Progenitor cell of endocrine pancreas (in vitro differentiated cells): Measurements from ENCODE around the gene SIAE. TPM values are rescaled to one million over a fixed set of nuclear protein-coding genes. Genes with fewer than 3 reads are reported as not detected.
A peak's percentile ranks its signal among the peaks of the same experiment; 100 is the strongest.

Source experiments
- DNase-seq: peaks from one replicate; pipeline ENCODE4 v3.0.0; 2021; ENCODE audit warnings: low spot score; ENCODE audit not compliant: unreplicated experiment
- H3K27ac Mint-ChIP-seq: 2 replicates; pipeline ENCODE4 v1.8.0; 2021; ENCODE audit warnings: mild to moderate bottlenecking, moderate library complexity, mixed read lengths
- H3K27me3 Mint-ChIP-seq: 2 replicates; pipeline ENCODE4 v1.8.0; 2021; ENCODE audit warnings: mixed read lengths
- H3K36me3 Mint-ChIP-seq: 2 replicates; pipeline ENCODE4 v1.8.0; 2022; ENCODE audit warnings: mixed read lengths; ENCODE audit not compliant: insufficient read depth
- H3K4me1 Mint-ChIP-seq: 2 replicates; pipeline ENCODE4 v1.8.0; 2021; ENCODE audit warnings: low read depth, mixed read lengths
- H3K4me3 Mint-ChIP-seq: 2 replicates; pipeline ENCODE4 v1.8.0; 2021; ENCODE audit warnings: low read depth, mild to moderate bottlenecking, moderate library complexity, mixed read lengths
- H3K9me3 Mint-ChIP-seq: 2 replicates; pipeline ENCODE4 v1.8.0; 2021; ENCODE audit warnings: low read depth, mixed read lengths
- total RNA-seq: library from RNA; stranded (reverse); gene quantifications from 2 replicates; pipeline ENCODE4 v1.2.1, GENCODE V29; 2021
- TF ChIP-seq, protein P1 (sequence below): fragments of 200-600 bp; sonication (generic); IDR thresholded peaks from one replicate; pipeline ENCODE4 v1.5.0; 2021; ENCODE audit warnings: antibody characterized with exemption, mild to moderate bottlenecking; ENCODE audit not compliant: unreplicated experiment

The SIAE gene
- total RNA-seq, 1 donor from 2014 or later: 8.7 TPM

DNA sequence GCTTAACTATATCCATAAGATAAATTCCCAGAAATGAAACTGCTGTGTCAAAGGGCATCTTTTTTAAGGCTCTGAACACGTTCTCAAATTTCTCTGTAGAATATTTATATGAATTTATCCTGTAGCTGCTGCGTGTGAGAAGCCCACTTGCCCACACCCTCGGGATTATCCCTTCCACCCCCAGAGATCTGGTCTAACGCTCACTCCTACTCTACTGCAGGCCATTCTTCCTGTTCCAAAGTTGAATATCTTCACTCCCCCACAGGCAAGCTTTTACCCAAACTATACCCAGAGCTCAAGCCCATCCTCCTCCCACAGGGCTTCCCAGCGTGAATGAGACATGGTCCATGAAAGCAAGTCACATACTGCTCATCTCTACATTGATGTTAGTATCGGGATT is 24.9 kb downstream of the SIAE start:
- Mint-ChIP-seq H3K4me1 (peaks cover 3% of the 10 kb centered on the region), H3K27me3 (peaks cover 4% of the 10 kb centered on the region), H3K4me3 (no peak overlapping the region), H3K36me3 (peaks cover 2% of the 10 kb centered on the region), H3K27ac (no peak overlapping the region), H3K9me3 (no peaks in the 10 kb centered on the region)
- DNase-seq: no peak
- TF ChIP-seq, protein P1, sequence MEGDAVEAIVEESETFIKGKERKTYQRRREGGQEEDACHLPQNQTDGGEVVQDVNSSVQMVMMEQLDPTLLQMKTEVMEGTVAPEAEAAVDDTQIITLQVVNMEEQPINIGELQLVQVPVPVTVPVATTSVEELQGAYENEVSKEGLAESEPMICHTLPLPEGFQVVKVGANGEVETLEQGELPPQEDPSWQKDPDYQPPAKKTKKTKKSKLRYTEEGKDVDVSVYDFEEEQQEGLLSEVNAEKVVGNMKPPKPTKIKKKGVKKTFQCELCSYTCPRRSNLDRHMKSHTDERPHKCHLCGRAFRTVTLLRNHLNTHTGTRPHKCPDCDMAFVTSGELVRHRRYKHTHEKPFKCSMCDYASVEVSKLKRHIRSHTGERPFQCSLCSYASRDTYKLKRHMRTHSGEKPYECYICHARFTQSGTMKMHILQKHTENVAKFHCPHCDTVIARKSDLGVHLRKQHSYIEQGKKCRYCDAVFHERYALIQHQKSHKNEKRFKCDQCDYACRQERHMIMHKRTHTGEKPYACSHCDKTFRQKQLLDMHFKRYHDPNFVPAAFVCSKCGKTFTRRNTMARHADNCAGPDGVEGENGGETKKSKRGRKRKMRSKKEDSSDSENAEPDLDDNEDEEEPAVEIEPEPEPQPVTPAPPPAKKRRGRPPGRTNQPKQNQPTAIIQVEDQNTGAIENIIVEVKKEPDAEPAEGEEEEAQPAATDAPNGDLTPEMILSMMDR: no peak

DNA sequence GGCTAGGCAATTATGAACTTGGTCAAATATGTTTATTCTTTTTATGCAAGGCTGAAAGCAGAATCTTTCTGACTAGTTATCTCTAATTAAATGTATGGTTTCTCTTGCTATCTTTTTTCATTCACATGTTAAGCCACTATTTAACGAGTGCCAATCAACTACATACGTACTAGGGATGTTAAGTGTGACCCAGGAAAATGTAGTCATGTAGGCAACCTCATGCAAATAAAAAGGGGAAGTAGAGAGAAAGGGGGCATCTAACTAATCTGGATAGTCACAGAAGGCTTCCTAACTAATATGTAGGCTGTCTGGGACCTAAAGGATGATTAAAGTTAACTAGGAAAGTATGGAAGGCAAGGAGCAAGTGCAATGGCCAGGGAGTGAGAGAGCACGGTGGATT is 27.4 kb downstream of the SIAE start:
- no peaks in the 10 kb centered on the region for H3K9me3 Mint-ChIP-seq
- peaks cover 3% of the 10 kb centered on the region for H3K4me1 Mint-ChIP-seq
- no peak overlapping the region for H3K27ac Mint-ChIP-seq
- no peak for DNase-seq
- no peaks in the 10 kb centered on the region for H3K36me3 Mint-ChIP-seq
- TF ChIP-seq, protein P1: no peak
- H3K4me3 Mint-ChIP-seq: no peak overlapping the region
- no peaks in the 10 kb centered on the region for H3K27me3 Mint-ChIP-seq

DNA sequence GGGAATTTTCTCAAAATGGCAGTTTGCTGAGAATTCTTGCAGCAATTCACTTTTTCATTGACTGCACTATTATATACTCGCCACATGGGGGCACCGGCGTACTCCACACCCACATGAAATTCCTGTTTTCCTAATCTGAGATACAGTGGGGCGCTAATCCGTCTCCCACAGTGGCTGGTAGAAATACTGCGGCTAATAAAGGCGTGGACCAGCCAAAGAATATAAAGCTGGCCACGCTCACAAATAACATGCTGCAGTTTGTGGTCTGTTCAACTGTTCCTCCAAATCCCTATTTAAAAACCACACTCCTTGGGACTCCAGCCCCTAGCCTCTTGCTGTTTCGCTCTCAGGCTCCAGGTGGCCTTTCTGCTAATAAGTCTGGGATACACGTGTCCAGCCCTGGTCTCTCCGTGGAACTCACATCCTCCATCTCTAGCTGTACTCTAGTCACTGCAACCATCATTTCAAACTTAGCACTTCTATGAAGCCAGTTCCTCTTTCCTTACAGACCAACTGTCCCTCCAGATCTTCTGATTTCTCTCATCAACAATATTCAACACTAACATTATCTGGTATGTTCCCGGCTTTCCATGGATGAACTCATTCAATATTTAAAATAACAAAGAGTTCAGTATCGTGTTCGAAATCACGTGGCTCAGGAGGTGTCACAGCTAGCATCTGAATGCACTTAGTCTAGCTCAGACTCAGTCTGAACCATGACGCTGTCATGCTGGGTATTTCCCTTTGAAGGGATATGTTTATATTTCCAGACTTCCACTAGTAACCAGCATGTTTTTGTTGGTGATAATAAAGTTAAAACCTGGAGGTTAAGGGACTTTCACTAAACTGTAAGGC is 28.9 kb downstream of the SIAE start:
- H3K4me3 Mint-ChIP-seq: no peak overlapping the region

GRCh38 chr11:124643605-124644425 is 29.7 kb downstream of the SIAE start:
- Mint-ChIP-seq H3K4me1 (peaks cover 3% of the 10 kb centered on the region), H3K27ac (no peak overlapping the region), H3K27me3 (no peaks in the 10 kb centered on the region), H3K4me3 (no peak overlapping the region), H3K9me3 (no peaks in the 10 kb centered on the region), H3K36me3 (no peaks in the 10 kb centered on the region)
- DNase-seq: no peak
- TF ChIP-seq, protein P1: no peak

More for the DNA sequence above, 28.9 kb downstream of the SIAE start:
- H3K36me3 Mint-ChIP-seq: no peaks in the 10 kb centered on the region
- H3K27ac Mint-ChIP-seq: no peak overlapping the region
- TF ChIP-seq, protein P1: peak; percentile 82
- DNase-seq: peak; percentile 33
- H3K27me3 Mint-ChIP-seq: no peaks in the 10 kb centered on the region
- H3K4me1 Mint-ChIP-seq: peaks cover 3% of the 10 kb centered on the region
- H3K9me3 Mint-ChIP-seq: no peaks in the 10 kb centered on the region

DNA sequence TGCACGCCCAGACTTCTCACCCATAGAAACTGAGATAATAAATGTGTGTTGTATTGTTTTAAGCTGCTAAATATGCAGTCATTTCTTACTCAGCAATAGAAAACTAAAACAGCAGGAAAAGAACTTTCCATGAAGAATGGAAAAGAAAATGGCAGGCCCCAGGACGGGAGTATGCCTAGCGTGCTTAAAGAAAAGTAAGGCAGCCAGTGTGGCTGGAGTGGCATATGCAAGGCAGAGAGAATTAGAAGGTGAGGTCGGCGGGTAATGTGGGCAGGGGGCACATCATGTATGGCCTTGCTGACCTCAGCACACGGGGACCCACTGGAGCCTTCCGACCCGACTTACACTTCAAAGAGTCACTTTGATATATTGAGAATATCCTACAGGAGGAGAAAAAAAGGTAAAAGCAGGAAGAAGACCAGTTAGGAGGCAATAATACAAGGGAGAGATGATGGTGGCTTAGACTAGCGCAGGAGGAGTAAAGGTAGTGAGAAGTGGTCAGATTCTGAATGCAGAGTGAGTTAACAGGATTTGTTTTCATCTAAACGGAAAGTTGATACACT is 30.4 kb downstream of the SIAE start:
- H3K4me3 Mint-ChIP-seq: no peak overlapping the region
- no peak for DNase-seq
- H3K27ac Mint-ChIP-seq: no peak overlapping the region
- peaks cover 3% of the 10 kb centered on the region for H3K4me1 Mint-ChIP-seq
- no peaks in the 10 kb centered on the region for H3K9me3 Mint-ChIP-seq
- H3K36me3 Mint-ChIP-seq: peaks cover 2% of the 10 kb centered on the region
- TF ChIP-seq, protein P1: no peak
- no peaks in the 10 kb centered on the region for H3K27me3 Mint-ChIP-seq
